ENCODE results near the gene CACNA1A. TPM values are rescaled to one million over a fixed set of nuclear protein-coding genes. Genes with fewer than 3 reads are reported as not detected.

The CACNA1A gene
- total and polyA plus RNA-seq, 2 of the 4 experiments (the other 2 are of a cell fraction), result 5.9 to 15.0 TPM

- no peak overlapping the region for H3K9ac ChIP-seq (ENCODE audit: low read depth, low read length)
- H3K4me2 ChIP-seq (ENCODE audit: low read depth, low read length), result no peak overlapping the region
- ChIA-PET CTCF (no interaction called here), POLR2A (ENCODE audit: unreplicated experiment) (interaction anchor here (0.6 kb wide), 1 partner anchor 369 kb away, joined by 22 read pairs; no protein-coding TSS in a partner anchor)
- H3K4ac ChIP-seq (ENCODE audit: low read depth, low read length), result no peak overlapping the region
- H2BK15ac ChIP-seq (ENCODE audit: low read depth, low read length), result no peak overlapping the region
- WGBS, 2 experiments (ENCODE audit: extremely low coverage in 2 of 2, insufficient read length in 1 of 2), result no CpG with 5 or more reads among the region's 1 CpG
- ATAC-seq (ENCODE audit: low read depth) (no peak), DNase-seq (no peak)
- dilution Hi-C loops (cut with HindIII; ENCODE audit: low sequenced_read_pairs, unreplicated experiment), result no loop called here
- H4K8ac ChIP-seq (ENCODE audit: low read depth in 2 of 2, low read length in 2 of 2), result no peak overlapping the region
- no peak overlapping the region for H3K18ac ChIP-seq (ENCODE audit: low read depth, low read length)
- no peak overlapping the region for H2AK5ac ChIP-seq (ENCODE audit: low read depth, low read length)
- no peak overlapping the region for H2AFZ ChIP-seq (replicated peaks; ENCODE audit: low read length, poor library complexity)
- H2BK20ac ChIP-seq (ENCODE audit: low read depth, low read length), result no peak overlapping the region
- H3K36me3 ChIP-seq (ENCODE audit: control insufficient read depth, insufficient read depth, low read length), result no peaks in the 10 kb centered on the region
- H2BK120ac ChIP-seq (ENCODE audit: low read depth, low read length), result no peak overlapping the region
- TF ChIP-seq CHD1 (IDR thresholded peaks at IDR 0.05; ENCODE audit: low read depth, low read length) (no peak), RFX5 (IDR thresholded peaks at IDR 0.05; ENCODE audit: low read depth, low read length) (no peak), MXI1 (IDR thresholded peaks at IDR 0.05; ENCODE audit: borderline replicate concordance, low read depth, low read length) (no peak), SMC3 (IDR thresholded peaks at IDR 0.05; ENCODE audit: low read depth, low read length) (no peak), CTCF (conservative IDR thresholded peaks at IDR 0.05; ENCODE audit: low read depth, low read length) (no peak), USF2 (IDR thresholded peaks at IDR 0.05; ENCODE audit: low read depth, low read length) (no peak), POLR2A (IDR thresholded peaks at IDR 0.05; ENCODE audit: low read depth, low read length) (no peak), MAZ (IDR thresholded peaks at IDR 0.05; ENCODE audit: borderline replicate concordance, low read depth, low read length) (no peak)
- H3K27me3 ChIP-seq (ENCODE audit: control insufficient read depth, insufficient read depth, low read length), result no peaks in the 10 kb centered on the region
- no peak overlapping the region for H3K4me3 ChIP-seq (ENCODE audit: insufficient read depth, low read depth, low read length)
- intact Hi-C loops (cut with micrococcal nuclease), result no loop called here
- peaks cover 6 to 7% of the 10 kb centered on the region in 2 experiments; a peak in 3 of 4 replicates for H3K79me1 ChIP-seq (ENCODE audit: low read depth in 1 of 2, low read length in 2 of 2)
- peaks cover 8% of the 10 kb centered on the region for H3K9me1 ChIP-seq (ENCODE audit: insufficient read depth, low read length)
- in situ Hi-C loops (cut with MboI; ENCODE audit: low sequenced_read_pairs), result no loop called here
- no peaks in the 10 kb centered on the region for H4K20me1 ChIP-seq (ENCODE audit: insufficient read depth, low read length)
- H2AK9ac ChIP-seq (replicated peaks; ENCODE audit: low read depth, low read length, poor library complexity), result no peak overlapping the region
- H4K91ac ChIP-seq (ENCODE audit: insufficient read depth, low read depth, low read length), result no peak overlapping the region
- no peak overlapping the region for H2BK5ac ChIP-seq (ENCODE audit: low read depth, low read length, poor library complexity, severe bottlenecking)
- H3K9me3 ChIP-seq (ENCODE audit: control insufficient read depth, insufficient read depth, low read length), result no peaks in the 10 kb centered on the region; the same call in 1 of the 2 replicates
- no TSS peak for BruUV-seq (replicated peaks)
- H3K23ac ChIP-seq (ENCODE audit: low read depth, low read length), result no peak overlapping the region
- no peak overlapping the region for H4K5ac ChIP-seq (ENCODE audit: low read depth, low read length)
- H3K4me1 ChIP-seq (ENCODE audit: control insufficient read depth, insufficient read depth, low read length), result peaks cover 7% of the 10 kb centered on the region
- H3K56ac ChIP-seq (ENCODE audit: extremely low read depth, insufficient read depth, low read length), result no peak overlapping the region
- H3K27ac ChIP-seq (ENCODE audit: insufficient read depth, low read length), result no peak overlapping the region
- no peak overlapping the region for H3K14ac ChIP-seq (replicated peaks; ENCODE audit: low read depth, low read length)
These were observed 18.3 kb downstream of the CACNA1A start for GRCh38 chr19:13487985-13488384.

Measured in IMR-90 (cell line).